Central memory CD4-positive, alpha-beta T cell (primary cell): ENCODE measurements around the gene EGF.
A peak's percentile ranks its signal among the peaks of the same experiment; 100 is the strongest.
"Not testable (repeated sequence)": the region's sequence is repeated elsewhere in the genome, so short reads cannot be mapped to it uniquely, and the experiment has no call there.

Source experiments
- DNase-seq: peaks from one replicate; pipeline ENCODE4 v3.0.0; 2022

The EGF gene

GRCh38 chr4:109998867-109999584 lies 86.3 kb downstream of the EGF start:
- peak; percentile 54 for DNase-seq

- no peak for DNase-seq
Measured at GRCh38 chr4:109999585-109999912, 86.9 kb downstream of the EGF start.

GRCh38 chr4:110002326-110002725 lies 89.6 kb downstream of the EGF start:
- DNase-seq = no peak

- no peak for DNase-seq
Measured at GRCh38 chr4:110003401-110004187, 90.9 kb downstream of the EGF start.

- DNase-seq = no peak
Measured at GRCh38 chr4:110004556-110004955, 91.9 kb downstream of the EGF start.

- peak; percentile 43 for DNase-seq
Measured at GRCh38 chr4:110005461-110006056, 92.9 kb downstream of the EGF start.

- no peak for DNase-seq
Measured at GRCh38 chr4:110007217-110007616, 94.5 kb downstream of the EGF start.

GRCh38 chr4:110008540-110008939 lies 95.9 kb downstream of the EGF start:
- DNase-seq = no peak

GRCh38 chr4:110009550-110009949 lies 96.9 kb downstream of the EGF start:
- no peak for DNase-seq

GRCh38 chr4:110010797-110011196 lies 98.1 kb downstream of the EGF start:
- no peak for DNase-seq

- DNase-seq = no peak
Measured at GRCh38 chr4:110012917-110013316, 100.2 kb downstream of the EGF start.

GRCh38 chr4:110014233-110014632 lies 101.5 kb downstream of the EGF start:
- DNase-seq = no peak

GRCh38 chr4:110019153-110019552 lies 106.5 kb downstream of the EGF start:
- no peak for DNase-seq

- DNase-seq = no peak
Measured at GRCh38 chr4:110020139-110020538, 107.5 kb downstream of the EGF start.

- no peak for DNase-seq
Measured at GRCh38 chr4:110020646-110021443, 108.2 kb downstream of the EGF start.

GRCh38 chr4:110022457-110022856 lies 109.8 kb downstream of the EGF start:
- no peak for DNase-seq

GRCh38 chr4:110025056-110025455 lies 112.4 kb downstream of the EGF start:
- no peak for DNase-seq

- no peak for DNase-seq
Measured at GRCh38 chr4:110025718-110026117, 113.0 kb downstream of the EGF start.

- no peak for DNase-seq
Measured at GRCh38 chr4:110032603-110033002, 119.9 kb downstream of the EGF start.

- DNase-seq = no peak
Measured at GRCh38 chr4:110033355-110034025, 120.8 kb downstream of the EGF start.

GRCh38 chr4:110034026-110034393 lies 121.3 kb downstream of the EGF start:
- no peak for DNase-seq

GRCh38 chr4:110039164-110039563 lies 126.5 kb downstream of the EGF start:
- DNase-seq = not testable (repeated sequence)

GRCh38 chr4:110041735-110042134 lies 129.1 kb downstream of the EGF start:
- DNase-seq = no peak
